Endothelial cell of umbilical vein (primary cell): Measurements from ENCODE around the gene HCN1. TPM values are rescaled to one million over a fixed set of nuclear protein-coding genes. Genes with fewer than 3 reads are reported as not detected.

Experiments
- BruUV-seq: library from RNA; stranded (reverse); fragments of 400-500 nt; replicated peaks from 2 replicates; lab custom pipeline; 2021; lab: Mats Ljungman, UMichigan
- CTCF ChIA-PET: fragments of 300-600, 350-600 bp; sonication (Branson Sonifier 250); formaldehyde crosslinking; loops from one replicate; lab custom pipeline; 2021; ENCODE audit warnings: antibody characterized with exemption, inconsistent platforms; lab: Charles Lee
- POLR2A ChIA-PET: fragments of 300-600, 350-600 bp; sonication (Branson Sonifier 250); formaldehyde crosslinking; loops from one replicate; lab custom pipeline; 2021; ENCODE audit warnings: antibody characterized with exemption, inconsistent platforms; lab: Charles Lee
- DNase-seq: peaks from one replicate; pipeline ENCODE4 v3.0.0-alpha.2; 2011; ENCODE audit warnings: low read depth, low spot score
- FAIRE-seq: peaks from 2 replicates; lab custom pipeline; 2011; peaks lifted over from hg19 to GRCh38; lab: Jason Lieb, UNC
- H2AFZ ChIP-seq: 2 replicates; pipeline ENCODE4 v1.6.0; 2012; ENCODE audit warnings: low read depth, low read length, control low read depth, inconsistent platforms
- H3K27ac ChIP-seq: 2 replicates; pipeline ENCODE4 v1.5.1; 2011; ENCODE audit warnings: low read depth, mild to moderate bottlenecking, control low read depth, low read length, moderate library complexity; ENCODE audit not compliant: insufficient read depth
- H3K27me3 ChIP-seq, 2 experiments: 2 replicates each; pipeline versions ENCODE4 v1.6.0 to v1.6.1; 2011; ENCODE audit warnings: low read length in 2 of 2, mixed read lengths in 1 of 2; ENCODE audit not compliant: control insufficient read depth in 2 of 2, insufficient read depth in 2 of 2
- H3K36me3 ChIP-seq, 2 experiments: 2 replicates in 1 of 2; 3 replicates in 1 of 2; pipeline ENCODE4 v1.5.1; 2011; ENCODE audit warnings: low read length in 2 of 2, mild to moderate bottlenecking in 1 of 2, moderate library complexity in 1 of 2; ENCODE audit not compliant: control insufficient read depth in 2 of 2, insufficient read depth in 2 of 2; ENCODE audit errors: extremely low read depth in 1 of 2
- H3K4me1 ChIP-seq: 3 replicates; pipeline ENCODE4 v1.5.1; 2011; ENCODE audit warnings: mild to moderate bottlenecking, low read length; ENCODE audit not compliant: control insufficient read depth, insufficient read depth; ENCODE audit errors: extremely low read depth
- H3K4me2 ChIP-seq: 2 replicates; pipeline ENCODE4 v1.6.1; 2011; ENCODE audit warnings: low read length, control low read depth, mixed read lengths; ENCODE audit not compliant: insufficient read depth
- H3K4me3 ChIP-seq, 3 experiments: fragments of 200-600 bp in 1 of 3; sonication (generic), shearing (Covaris generic) in 1 of 3; replicated peaks in 1 of 3; 2 replicates each; pipeline ENCODE4 v1.5.1; 2011 to 2016; ENCODE audit warnings: control low read depth in 3 of 3, low read length in 3 of 3, mild to moderate bottlenecking in 2 of 3, inconsistent platforms in 1 of 3, low read depth in 1 of 3, moderate library complexity in 1 of 3; ENCODE audit not compliant: insufficient read depth in 1 of 3
- H3K79me2 ChIP-seq: 2 replicates; pipeline ENCODE4 v1.6.0; 2012; ENCODE audit warnings: low read length, inconsistent platforms; ENCODE audit not compliant: control insufficient read depth, insufficient read depth
- H3K9ac ChIP-seq: replicated peaks from 2 replicates; pipeline ENCODE3; 2011; ENCODE audit warnings: low read length, control low read depth; ENCODE audit not compliant: insufficient read depth; ENCODE audit errors: extremely low read depth
- H3K9me1 ChIP-seq: replicated peaks from 3 replicates; pipeline ENCODE4 v1.6.0; 2011; ENCODE audit warnings: mild to moderate bottlenecking, low read length; ENCODE audit not compliant: control insufficient read depth, insufficient read depth; ENCODE audit errors: extremely low read depth
- H3K9me3 ChIP-seq: replicated peaks from 2 replicates; pipeline ENCODE4 v1.5.1; 2012; ENCODE audit warnings: low read length, inconsistent platforms; ENCODE audit not compliant: control insufficient read depth, insufficient read depth
- H4K20me1 ChIP-seq: replicated peaks from 2 replicates; pipeline ENCODE3; 2011; ENCODE audit warnings: mild to moderate bottlenecking, low read length; ENCODE audit not compliant: control insufficient read depth, insufficient read depth; ENCODE audit errors: extremely low read depth
- CTCF ChIP-seq, 2 donors: IDR thresholded peaks; 1 replicate in 1 of 2; 2 replicates in 1 of 2; pipeline ENCODE4 v1.5.1; 2011; ENCODE audit warnings: low read length in 2 of 2, mild to moderate bottlenecking in 2 of 2, moderate library complexity in 2 of 2, control low read depth in 1 of 2, inconsistent platforms in 1 of 2, low read depth in 1 of 2; ENCODE audit not compliant: insufficient read depth in 1 of 2; ENCODE audit errors: extremely low read depth in 1 of 2
- EZH2 ChIP-seq: IDR thresholded peaks from 2 replicates; pipeline ENCODE4 v1.6.1; 2012; ENCODE audit warnings: borderline replicate concordance, low read depth, mild to moderate bottlenecking, moderate library complexity, low read length, inconsistent platforms; ENCODE audit not compliant: severe bottlenecking
- FOS ChIP-seq: IDR thresholded peaks from 2 replicates; pipeline ENCODE4 v1.6.1; 2011; ENCODE audit warnings: mild to moderate bottlenecking, low read length, moderate library complexity, borderline replicate concordance; ENCODE audit not compliant: insufficient read depth
- GATA2 ChIP-seq: IDR thresholded peaks from 2 replicates; pipeline ENCODE4 v1.7.0; 2011; ENCODE audit warnings: low read depth, mild to moderate bottlenecking, moderate library complexity, mixed read lengths, low read length; ENCODE audit not compliant: insufficient read length, insufficient read depth
- JUN ChIP-seq: IDR thresholded peaks from 2 replicates; pipeline ENCODE4 v1.6.1; 2011; ENCODE audit warnings: borderline replicate concordance, low read depth; ENCODE audit not compliant: insufficient read length, insufficient read depth
- MAX ChIP-seq: IDR thresholded peaks from 2 replicates; pipeline ENCODE4 v1.6.1; 2011; ENCODE audit not compliant: insufficient read depth, insufficient read length
- MYC ChIP-seq: IDR thresholded peaks from one replicate; pipeline ENCODE4 v1.6.1; 2011; ENCODE audit warnings: mild to moderate bottlenecking, low read depth, low read length
- POLR2A ChIP-seq: IDR thresholded peaks from 2 replicates; pipeline ENCODE4 v1.6.1; 2012; ENCODE audit warnings: low read depth, mild to moderate bottlenecking, control low read depth, low read length
- POLR2AphosphoS5 ChIP-seq: IDR thresholded peaks from 2 replicates; pipeline ENCODE4 v1.6.1; 2012; ENCODE audit warnings: low read depth, mild to moderate bottlenecking, control low read depth, low read length, moderate library complexity; ENCODE audit not compliant: insufficient read depth
- dilution Hi-C: fragments of 300-500 bp; cut with MboI; formaldehyde crosslinking; loops from one replicate; pipeline ENCODE4 v1.15.0; 2019; ENCODE audit warnings: low sequenced_read_pairs; ENCODE audit not compliant: extremely low pct_ligation_motif_present
- intact Hi-C: fragments of 100-400 bp; cut with micrococcal nuclease; formaldehyde crosslinking; loops from one replicate; pipeline ENCODE4 v1.10.0; 2022
- polyA plus RNA-seq, 4 experiments: library from polyadenylated mRNA; depleted of rRNA in 3 of 4; stranded (reverse) in 3 of 4; unstranded in 1 of 4; fragments of >200 nt; gene quantifications; 2 replicates each; pipeline versions ENCODE4 v1.2.1 to v1.2.3, GENCODE V29; 2011 to 2012; ENCODE audit warnings: missing spikeins in 1 of 4
- total RNA-seq: library from RNA; stranded (reverse); gene quantifications from 2 replicates; pipeline ENCODE4 v1.2.3, GENCODE V29; 2021

The HCN1 gene
- total and polyA plus RNA-seq, 2 donors (not counting 3 experiments of a cell fraction or from before 2014, with no cell fraction given) = not detected

GRCh38 chr5:45491368-45491767, 204.8 kb downstream of the HCN1 start:
- POLR2A ChIA-PET = no interaction called here
- TF ChIP-seq JUN (no peak), EZH2 (no peak), FOS (no peak), POLR2A (no peak), CTCF (IDR thresholded peaks at IDR 0.05; ENCODE audit: extremely low read depth in 1 of 2, insufficient read depth in 1 of 2, low read depth in 1 of 2, low read length in 2 of 2) (no peak), POLR2AphosphoS5 (no peak), MYC (no peak), MAX (no peak), GATA2 (no peak)
- Histone ChIP-seq H3K36me3 (no peaks in the 10 kb centered on the region), H3K9me1 (no peaks in the 10 kb centered on the region), H3K9me3 (no peaks in the 10 kb centered on the region), H3K9ac (no peak overlapping the region), H3K79me2 (no peaks in the 10 kb centered on the region), H3K4me3 (no peak overlapping the region), H2AFZ (no peak overlapping the region), H4K20me1 (no peaks in the 10 kb centered on the region), H3K27me3 (no peaks in the 10 kb centered on the region), H3K4me1 (no peaks in the 10 kb centered on the region), H3K27ac (no peak overlapping the region), H3K4me2 (no peak overlapping the region)
- dilution Hi-C loops (no loop called here), intact Hi-C loops (no loop called here)
- FAIRE-seq = no peak
- no peak for DNase-seq
- no TSS peak for BruUV-seq
- CTCF ChIA-PET = no interaction called here
